Measurements from ENCODE around the gene DUSP3. TPM values are rescaled to one million over a fixed set of nuclear protein-coding genes. Genes with fewer than 3 reads are reported as not detected.

DUSP3 gene
- total RNA-seq, 1 donor from 2014 or later, result 293 TPM

DNA sequence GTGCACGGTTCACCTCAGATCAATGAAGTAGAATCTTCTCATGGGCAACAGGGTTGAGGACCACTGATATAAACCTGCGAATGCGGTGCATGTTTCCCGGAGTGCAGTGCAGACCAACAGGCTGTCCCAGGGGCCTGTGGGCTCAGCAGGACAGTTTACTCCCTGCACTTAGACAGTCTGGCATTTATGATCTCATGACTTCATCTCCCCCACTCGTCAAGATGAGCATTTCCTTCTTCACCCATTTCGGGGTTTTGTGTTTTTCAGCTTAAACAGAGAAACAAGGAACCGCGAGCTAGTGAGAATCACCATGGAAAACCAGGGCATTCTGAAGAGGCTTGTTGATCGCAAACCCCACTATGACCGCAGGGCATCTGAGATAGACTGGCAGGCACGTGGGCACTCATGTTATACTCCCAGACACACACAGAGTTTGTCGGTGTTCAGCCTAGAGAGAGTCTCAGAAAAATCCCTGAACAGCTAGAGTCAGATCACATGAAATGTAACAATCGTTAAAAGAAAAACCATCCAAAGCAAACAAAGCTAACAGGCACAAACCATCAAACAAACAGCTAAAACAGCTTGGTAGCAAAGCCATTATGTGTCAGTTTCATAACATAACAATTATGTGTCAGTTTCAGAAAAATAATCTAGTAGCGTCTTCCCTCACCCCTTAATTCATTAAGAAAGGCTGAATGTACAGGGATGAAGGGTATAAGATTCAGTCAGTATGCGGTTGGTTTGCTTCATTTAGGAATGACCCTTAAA is 4.3 kb upstream of the DUSP3 start:
- TF ChIP-seq, protein P1, sequence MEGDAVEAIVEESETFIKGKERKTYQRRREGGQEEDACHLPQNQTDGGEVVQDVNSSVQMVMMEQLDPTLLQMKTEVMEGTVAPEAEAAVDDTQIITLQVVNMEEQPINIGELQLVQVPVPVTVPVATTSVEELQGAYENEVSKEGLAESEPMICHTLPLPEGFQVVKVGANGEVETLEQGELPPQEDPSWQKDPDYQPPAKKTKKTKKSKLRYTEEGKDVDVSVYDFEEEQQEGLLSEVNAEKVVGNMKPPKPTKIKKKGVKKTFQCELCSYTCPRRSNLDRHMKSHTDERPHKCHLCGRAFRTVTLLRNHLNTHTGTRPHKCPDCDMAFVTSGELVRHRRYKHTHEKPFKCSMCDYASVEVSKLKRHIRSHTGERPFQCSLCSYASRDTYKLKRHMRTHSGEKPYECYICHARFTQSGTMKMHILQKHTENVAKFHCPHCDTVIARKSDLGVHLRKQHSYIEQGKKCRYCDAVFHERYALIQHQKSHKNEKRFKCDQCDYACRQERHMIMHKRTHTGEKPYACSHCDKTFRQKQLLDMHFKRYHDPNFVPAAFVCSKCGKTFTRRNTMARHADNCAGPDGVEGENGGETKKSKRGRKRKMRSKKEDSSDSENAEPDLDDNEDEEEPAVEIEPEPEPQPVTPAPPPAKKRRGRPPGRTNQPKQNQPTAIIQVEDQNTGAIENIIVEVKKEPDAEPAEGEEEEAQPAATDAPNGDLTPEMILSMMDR (IDR thresholded peaks at IDR 0.05; ENCODE audit: borderline replicate concordance), result no peak
- DNase-seq, result no peak
- H3K9me3 ChIP-seq (replicated peaks), result no peaks in the 10 kb centered on the region
- H3K4me3 ChIP-seq, result no peak overlapping the region
- H3K27me3 ChIP-seq (ENCODE audit: low read depth), result no peaks in the 10 kb centered on the region
- H3K4me1 ChIP-seq, result peaks cover 18% of the 10 kb centered on the region
- H3K27ac ChIP-seq (replicated peaks), result no peak overlapping the region
- no peaks in the 10 kb centered on the region for H3K36me3 ChIP-seq
- intact Hi-C loops (cut with micrococcal nuclease), result loop anchor here (10.0 kb wide), 1 partner anchor 62 kb away; the partner anchor contains the start of gene CD300LG

DNA sequence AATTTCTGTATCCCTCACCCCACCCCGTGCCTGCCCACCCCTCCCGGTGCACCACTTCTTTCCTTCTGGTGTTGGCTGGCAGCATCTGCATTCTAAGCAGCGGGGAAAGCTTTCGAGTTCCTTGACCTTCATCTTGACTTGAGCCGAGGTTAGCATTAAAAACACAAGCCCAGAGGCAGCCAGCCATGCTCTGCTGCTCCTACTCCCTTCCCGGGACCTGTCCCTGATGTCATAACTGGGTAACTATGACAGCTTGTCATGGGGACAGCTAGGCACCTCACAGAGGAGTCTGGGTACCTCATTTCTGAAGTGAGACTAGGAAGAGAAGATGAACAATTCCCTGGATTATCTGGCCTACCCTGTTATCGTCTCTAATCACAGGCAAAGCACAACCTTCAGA is 1.4 kb upstream of the DUSP3 start, which contains the start of gene CFAP97D1:
Gene CFAP97D1, plus strand, starts transcription at position 301 of the 400 bp plus-strand sequence. Its CDS starts 28 bp downstream, at position 329.
- no peaks in the 10 kb centered on the region for H3K27me3 ChIP-seq (ENCODE audit: low read depth)
- H3K4me3 ChIP-seq, result peak within 1 kb of the TSS; percentile 95
- peak within 1 kb of the TSS; percentile 100 for H3K27ac ChIP-seq (replicated peaks)
- DNase-seq, result no peak
- peaks cover 47% of the 10 kb centered on the region for H3K4me1 ChIP-seq
- H3K36me3 ChIP-seq, result peaks cover 9% of the 10 kb centered on the region
- no peaks in the 10 kb centered on the region for H3K9me3 ChIP-seq (replicated peaks)
- TF ChIP-seq, protein P1 (IDR thresholded peaks at IDR 0.05; ENCODE audit: borderline replicate concordance), result no peak
- intact Hi-C loops (cut with micrococcal nuclease), result loop anchor here (10.0 kb wide), 1 partner anchor 65 kb away; the partner anchor contains the start of gene CD300LG

DNA sequence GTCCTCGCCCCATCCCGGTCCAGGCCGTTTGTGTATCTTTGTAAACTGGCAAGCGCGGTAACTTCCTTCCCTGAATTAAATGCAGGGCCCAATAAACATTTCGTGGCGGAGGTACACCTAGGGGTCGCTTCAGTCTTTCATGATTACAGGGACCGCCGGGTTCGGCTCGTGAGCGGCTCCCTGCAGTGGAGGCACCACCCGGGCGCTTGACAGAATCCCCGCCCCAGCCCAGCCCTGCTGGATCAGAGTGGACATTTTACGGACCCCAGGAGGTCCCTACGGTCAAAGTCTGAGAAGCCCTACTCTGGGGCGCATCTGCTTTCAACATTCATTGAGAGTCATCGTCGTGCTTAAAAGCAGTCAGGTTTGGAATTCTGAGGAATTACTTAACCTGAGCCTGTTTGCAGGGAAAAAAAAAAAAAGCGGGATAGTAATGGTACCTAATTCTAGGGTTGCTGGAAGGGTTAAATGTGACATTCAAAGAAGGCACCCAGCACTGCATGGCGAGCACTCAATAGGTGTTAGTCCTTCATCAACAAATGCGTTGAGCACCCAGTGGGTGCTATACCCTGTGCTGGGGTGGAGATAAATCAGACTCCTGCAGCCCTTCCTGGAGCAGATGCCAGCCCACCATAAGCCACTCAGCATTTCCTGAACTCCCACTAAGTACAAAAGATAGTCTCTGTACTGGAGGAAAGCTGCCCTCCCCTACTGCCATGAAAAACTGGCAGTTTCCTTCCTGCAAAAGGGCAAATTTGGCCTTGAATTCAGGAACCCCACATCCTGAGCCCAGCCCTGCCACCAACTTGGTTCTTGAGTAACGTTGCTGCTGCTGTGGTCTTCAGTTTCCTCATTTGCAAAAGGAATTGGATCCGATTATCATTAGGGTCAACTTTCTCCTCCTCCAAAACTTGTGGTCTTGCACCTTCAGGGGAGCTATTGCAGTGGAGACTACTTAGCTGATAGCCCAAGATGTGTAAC is 658 bp upstream of the DUSP3 start:
- H3K27me3 ChIP-seq (ENCODE audit: low read depth), result no peaks in the 10 kb centered on the region
- peaks cover 51% of the 10 kb centered on the region for H3K4me1 ChIP-seq
- intact Hi-C loops (cut with micrococcal nuclease), result loop anchor here (10.0 kb wide), 1 partner anchor 65 kb away; the partner anchor contains the start of gene CD300LG
- peak overlapping the region; percentile 100 for H3K27ac ChIP-seq (replicated peaks)
- H3K36me3 ChIP-seq, result peaks cover 16% of the 10 kb centered on the region
- no peaks in the 10 kb centered on the region for H3K9me3 ChIP-seq (replicated peaks)
- TF ChIP-seq, protein P1 (IDR thresholded peaks at IDR 0.05; ENCODE audit: borderline replicate concordance), result peak; percentile 28
- peak overlapping the region; percentile 95 for H3K4me3 ChIP-seq
- DNase-seq, result no peak

DNA sequence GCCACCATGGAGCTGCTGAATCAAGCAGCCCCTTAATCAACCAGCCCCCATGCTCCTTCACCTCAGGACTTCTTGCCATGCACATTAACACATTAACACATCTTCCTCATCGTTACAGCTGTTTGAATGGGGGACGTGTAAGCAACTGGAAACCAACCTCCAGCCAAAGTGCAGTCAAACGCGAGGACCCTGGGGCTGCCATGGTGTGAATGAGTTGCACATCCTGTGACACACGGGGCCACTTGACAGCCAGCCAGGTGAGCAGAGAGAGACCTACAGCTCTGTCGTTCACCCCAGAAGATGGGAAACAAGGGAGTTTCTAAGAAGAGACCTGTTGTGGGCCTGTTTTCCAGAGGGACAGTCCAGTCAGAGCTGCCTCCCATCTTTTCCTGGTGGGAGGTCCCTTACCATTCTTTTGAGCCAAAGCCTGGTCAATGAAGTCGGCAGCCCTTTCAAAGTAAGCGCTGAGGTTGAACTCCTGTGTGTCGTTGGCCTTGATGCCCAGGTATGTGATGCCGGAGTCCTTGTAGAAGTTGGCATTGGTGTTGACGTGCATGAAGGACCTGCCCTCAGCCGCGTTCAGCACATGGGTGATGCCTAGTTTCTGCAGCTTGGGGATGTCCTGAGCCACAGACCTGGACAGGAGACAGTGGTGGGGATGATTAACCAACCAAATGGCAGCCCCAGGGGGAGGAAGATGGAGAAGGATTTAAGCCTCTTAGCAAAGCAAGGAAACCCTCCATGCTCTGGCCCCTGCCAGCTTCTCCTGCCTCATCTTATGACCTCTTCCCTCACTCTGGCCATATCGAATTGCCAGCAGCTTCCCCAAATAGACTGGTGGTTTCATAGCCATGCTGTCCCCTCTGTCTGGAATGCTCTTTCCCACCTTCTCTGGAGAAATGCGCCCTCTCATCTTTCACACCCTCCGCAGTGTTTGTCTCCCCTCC is 4.2 kb downstream of the DUSP3 start:
- no peak for DNase-seq
- Histone ChIP-seq H3K4me3 (no peak overlapping the region), H3K4me1 (peaks cover 85% of the 10 kb centered on the region), H3K27me3 (ENCODE audit: low read depth) (no peaks in the 10 kb centered on the region), H3K36me3 (peaks cover 60% of the 10 kb centered on the region), H3K9me3 (replicated peaks) (no peaks in the 10 kb centered on the region), H3K27ac (replicated peaks) (peak overlapping the region; percentile 8)
- intact Hi-C loops (cut with micrococcal nuclease), result no loop called here
- TF ChIP-seq, protein P1 (IDR thresholded peaks at IDR 0.05; ENCODE audit: borderline replicate concordance), result no peak
